Astrocyte of the spinal cord (primary cell): ENCODE data around the gene ASIC2.

Source experiments
- DNase-seq: peaks from one replicate; pipeline ENCODE4 v3.0.0; 2011; ENCODE audit warnings: low read depth, low spot score
- H3K4me3 ChIP-seq: 2 replicates; pipeline ENCODE4 v1.5.1; 2011; ENCODE audit warnings: low read depth, mild to moderate bottlenecking, low read length, moderate library complexity
- CTCF ChIP-seq: IDR thresholded peaks from 2 replicates; pipeline ENCODE4 v1.5.1; 2012; ENCODE audit warnings: low read depth, mild to moderate bottlenecking, low read length, inconsistent platforms
- in situ Hi-C: cut with HindIII; loops from 2 replicates; pipeline ENCODE4 v1.10.0; 2017; ENCODE audit warnings: low sequenced_read_pairs

ASIC2 gene

GRCh38 chr17:33240362-33240761, 52.7 kb downstream of the ASIC2 start:
- in situ Hi-C loops = no loop called here
- TF ChIP-seq CTCF = no peak
- no peak for DNase-seq
- no peak overlapping the region for H3K4me3 ChIP-seq

GRCh38 chr17:33239702-33240101, 53.4 kb downstream of the ASIC2 start:
- no peak overlapping the region for H3K4me3 ChIP-seq
- no peak for TF ChIP-seq CTCF
- no peak for DNase-seq
- in situ Hi-C loops = no loop called here

GRCh38 chr17:33234930-33235685, 58.0 kb downstream of the ASIC2 start:
- in situ Hi-C loops = no loop called here
- peak; percentile 91 for DNase-seq
- TF ChIP-seq CTCF = no peak
- H3K4me3 ChIP-seq = no peak overlapping the region

- no peak for TF ChIP-seq CTCF
- DNase-seq = no peak
- no peak overlapping the region for H3K4me3 ChIP-seq
- in situ Hi-C loops = no loop called here
These were observed 58.9 kb downstream of the ASIC2 start for GRCh38 chr17:33234233-33234632.

GRCh38 chr17:33233811-33234177, 59.3 kb downstream of the ASIC2 start:
- no peak for DNase-seq
- H3K4me3 ChIP-seq = no peak overlapping the region
- TF ChIP-seq CTCF = no peak
- in situ Hi-C loops = no loop called here

- no peak for TF ChIP-seq CTCF
- DNase-seq = no peak
- H3K4me3 ChIP-seq = no peak overlapping the region
- in situ Hi-C loops = no loop called here
These were observed 63.6 kb downstream of the ASIC2 start for GRCh38 chr17:33229499-33229898.

DNA sequence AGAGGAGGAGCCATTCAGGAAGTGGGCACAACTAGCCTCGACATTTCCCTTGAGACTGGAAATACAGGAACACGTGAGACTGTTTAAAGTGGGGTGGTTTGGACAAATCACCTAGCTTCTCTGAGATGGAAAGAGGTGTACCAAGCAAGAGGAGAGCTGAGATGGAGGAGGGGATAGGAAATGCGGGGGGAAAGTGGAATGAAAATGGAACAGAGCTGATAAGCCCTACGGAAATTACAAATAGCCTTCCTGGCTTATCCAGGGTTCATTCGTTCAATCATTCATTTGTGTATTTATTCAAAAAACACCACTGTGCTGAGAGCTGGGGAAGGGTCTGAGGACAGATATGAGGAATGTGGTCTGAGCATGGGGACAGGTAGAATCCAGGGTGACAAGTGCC, 64.1 kb downstream of the ASIC2 start:
- no peak overlapping the region for H3K4me3 ChIP-seq
- TF ChIP-seq CTCF = no peak
- DNase-seq = no peak
- in situ Hi-C loops = no loop called here
